Skin epidermis (tissue), 12 donors: ENCODE data around the gene PATE1.
"Not testable (repeated sequence)": the region's sequence is repeated elsewhere in the genome, so short reads cannot be mapped to it uniquely, and the experiment has no call there.

Experiments used
- H3K27ac ChIP-seq, 21 experiments: fragments of 200-600 bp; sonication (generic) in 11 of 21; one replicate each; pipeline ENCODE4 v1.5.0; 2020; ENCODE audit warnings: mild to moderate bottlenecking in 3 of 21, inconsistent platforms in 2 of 21, moderate library complexity in 2 of 21
- H3K4me3 ChIP-seq, 7 experiments: fragments of 200-600 bp; sonication (generic) in 2 of 7; one replicate each; pipeline ENCODE4 v1.5.0; 2020; ENCODE audit warnings: inconsistent platforms in 2 of 7, mild to moderate bottlenecking in 2 of 7, moderate library complexity in 1 of 7

The PATE1 gene

DNA sequence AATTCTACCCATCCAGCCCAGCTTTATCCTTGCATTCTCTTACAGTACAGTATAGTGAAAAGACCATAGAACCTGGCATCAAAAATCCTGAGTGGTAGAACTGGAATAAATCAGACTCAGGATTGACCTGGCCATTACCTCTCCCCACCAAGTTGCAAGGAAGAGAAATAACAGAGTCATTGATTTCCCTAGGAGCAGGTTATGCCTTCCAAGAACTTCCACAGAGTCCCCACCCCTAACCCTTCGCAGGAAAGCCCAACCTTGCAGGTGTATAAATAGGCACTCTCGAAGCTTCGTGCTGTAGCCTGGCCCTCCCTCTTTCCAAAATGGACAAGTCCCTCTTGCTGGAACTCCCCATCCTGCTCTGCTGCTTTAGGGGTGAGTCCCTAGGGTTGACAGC is at the start of gene PATE1:
Gene PATE1, plus strand, starts transcription at position 301 of the 400 bp plus-strand sequence. Its CDS starts 26 bp downstream, at position 327.
- Histone ChIP-seq H3K4me3 (no peak within 1 kb of the TSS), H3K27ac (no peak within 1 kb of the TSS)

DNA sequence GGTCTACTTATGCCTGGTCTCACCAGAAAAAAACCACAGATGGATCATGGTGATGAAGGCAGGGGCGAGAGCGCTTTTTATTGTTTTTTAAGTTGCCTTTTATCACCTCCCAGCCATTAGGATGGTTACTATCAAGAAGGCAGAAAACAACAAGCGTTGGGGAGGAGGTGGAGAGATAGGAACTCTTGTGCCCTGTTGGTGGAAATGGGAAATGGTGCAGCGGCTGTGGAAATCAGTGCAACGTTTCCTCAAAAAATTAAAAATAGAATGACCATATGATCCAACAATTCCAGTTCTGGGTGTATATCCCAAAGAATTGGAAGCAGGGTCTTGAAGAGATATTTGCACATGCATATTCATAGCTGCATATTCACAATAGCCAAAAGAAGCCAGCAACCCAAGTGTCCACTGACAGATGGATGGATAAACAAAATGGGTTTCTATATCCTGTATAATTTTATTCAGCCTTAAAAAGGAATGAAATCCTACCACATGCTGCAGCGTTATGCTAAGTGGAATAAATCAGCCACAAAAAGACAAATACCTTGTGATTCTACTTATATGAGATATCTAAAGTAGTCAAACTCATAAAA is 45.0 kb upstream of the PATE1 start:
- no peak overlapping the region for H3K4me3 ChIP-seq
- no peak overlapping the region for H3K27ac ChIP-seq

- H3K4me3 ChIP-seq, result no peak overlapping the region
- H3K27ac ChIP-seq, result no peak overlapping the region
These were observed 44.0 kb upstream of the PATE1 start for GRCh38 chr11:125701858-125702621.

- H3K4me3 ChIP-seq, H3K27ac ChIP-seq: not testable (repeated sequence)
These were observed 41.4 kb upstream of the PATE1 start for GRCh38 chr11:125704686-125705085.

GRCh38 chr11:125720781-125721180 is 25.3 kb upstream of the PATE1 start:
- Histone ChIP-seq H3K4me3 (no peak overlapping the region), H3K27ac (no peak overlapping the region)

DNA sequence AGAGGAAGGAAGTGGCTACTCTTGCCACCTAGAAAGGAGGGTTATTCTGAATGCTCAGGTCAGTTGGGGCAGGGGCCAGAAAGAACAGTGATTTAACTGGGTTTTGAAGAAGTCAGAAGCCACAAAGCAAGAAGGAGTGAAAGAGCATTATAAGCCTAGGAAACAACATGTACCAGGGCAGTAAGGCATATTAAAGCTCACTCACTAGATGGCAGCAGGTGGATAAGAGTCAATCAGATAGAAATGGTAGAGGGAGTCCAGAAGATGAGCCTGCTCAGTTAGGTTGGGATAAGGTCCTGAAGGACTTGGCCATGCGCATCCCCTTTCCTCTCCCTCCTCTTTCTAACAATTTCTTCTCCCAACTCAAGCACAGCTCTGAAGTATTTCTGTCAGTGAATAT is 22.0 kb upstream of the PATE1 start:
- Histone ChIP-seq H3K4me3 (no peak overlapping the region), H3K27ac (no peak overlapping the region)

- Histone ChIP-seq H3K27ac (no peak overlapping the region), H3K4me3 (no peak overlapping the region)
These were observed 17.1 kb upstream of the PATE1 start for GRCh38 chr11:125728969-125729368.

DNA sequence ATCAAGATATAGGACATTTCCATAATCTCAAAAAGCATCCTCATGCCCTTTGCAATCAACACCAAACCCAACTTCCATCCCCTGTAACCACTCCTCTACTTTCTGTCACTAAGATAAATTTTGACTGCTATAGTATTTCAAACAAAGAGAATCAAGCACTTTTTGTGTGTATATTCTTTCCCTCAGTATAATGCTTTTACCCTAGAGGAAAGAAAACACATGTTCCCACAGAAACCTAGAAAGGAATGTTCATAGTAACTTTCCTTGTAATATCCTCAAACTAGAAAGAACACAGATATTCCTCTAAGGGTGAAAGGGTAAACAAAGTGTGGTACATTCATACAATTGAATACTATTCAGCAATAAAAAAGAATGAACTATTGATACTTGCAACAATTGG is 5.5 kb upstream of the PATE1 start:
- Histone ChIP-seq H3K27ac (no peak overlapping the region), H3K4me3 (no peak overlapping the region)

DNA sequence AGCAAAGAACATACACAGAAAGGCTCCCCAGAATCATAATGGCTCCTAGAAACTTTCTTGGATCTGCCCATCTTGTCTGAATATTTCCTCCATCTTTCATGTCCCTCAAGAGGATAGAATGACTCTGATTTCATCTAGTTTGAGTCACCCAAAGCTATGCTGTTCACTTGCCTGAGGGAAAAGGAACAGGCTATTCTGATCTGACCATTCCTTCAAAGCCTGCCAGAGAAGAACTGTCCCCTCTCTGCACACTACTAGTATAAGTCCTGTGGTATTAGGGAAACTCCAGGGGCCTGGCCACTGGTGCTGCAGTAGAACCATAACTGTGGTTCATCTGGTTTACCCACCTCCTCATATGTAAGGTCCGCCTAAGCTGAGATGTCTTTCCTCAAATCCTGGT is 2.4 kb upstream of the PATE1 start:
- Histone ChIP-seq H3K27ac (no peak overlapping the region), H3K4me3 (no peak overlapping the region)

GRCh38 chr11:125750629-125751028 is 4.5 kb downstream of the PATE1 start:
- no peak overlapping the region for H3K4me3 ChIP-seq
- no peak overlapping the region for H3K27ac ChIP-seq

DNA sequence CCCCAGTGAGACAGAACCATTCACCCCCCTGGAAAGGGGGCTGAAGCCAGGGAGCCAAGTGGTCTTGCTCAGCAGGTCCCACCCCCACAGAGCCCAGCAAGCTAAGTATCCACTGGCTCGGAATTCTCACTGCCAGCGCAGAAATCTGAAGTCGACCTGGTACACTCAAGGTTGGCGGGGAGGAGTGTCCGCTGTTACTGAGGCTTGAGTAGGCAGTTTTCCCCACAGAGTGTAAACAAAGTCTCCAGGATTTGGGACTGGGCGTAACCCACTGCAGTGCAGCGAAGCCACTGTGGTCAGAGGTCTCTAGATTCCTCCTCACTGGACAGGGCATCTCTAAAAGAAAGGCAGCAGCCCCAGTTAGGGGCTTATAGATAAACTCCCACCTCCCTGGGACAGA is 10.0 kb downstream of the PATE1 start:
- no peak overlapping the region for H3K27ac ChIP-seq
- H3K4me3 ChIP-seq, result no peak overlapping the region

DNA sequence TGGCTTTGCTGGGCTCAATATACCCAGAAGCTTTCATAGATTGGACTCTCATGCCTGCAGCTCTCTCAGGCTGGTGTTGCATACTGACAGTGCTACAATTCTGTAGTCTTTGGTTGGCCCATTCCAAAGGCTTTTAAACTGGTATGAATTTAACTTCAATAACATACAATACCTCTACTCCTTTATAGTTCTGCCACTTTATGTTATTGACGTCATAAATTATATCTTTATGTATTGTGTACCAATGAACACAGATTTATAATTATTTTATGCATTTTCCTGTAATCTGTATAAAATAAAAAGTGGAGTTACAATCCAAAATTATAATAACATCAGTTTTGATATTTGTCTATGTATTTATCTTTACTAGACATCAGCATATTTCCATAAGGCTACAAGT is 16.4 kb downstream of the PATE1 start:
- H3K27ac ChIP-seq, result no peak overlapping the region
- H3K4me3 ChIP-seq, result no peak overlapping the region

GRCh38 chr11:125763483-125763882 is 17.4 kb downstream of the PATE1 start:
- H3K4me3 ChIP-seq, result no peak overlapping the region
- H3K27ac ChIP-seq, result no peak overlapping the region

DNA sequence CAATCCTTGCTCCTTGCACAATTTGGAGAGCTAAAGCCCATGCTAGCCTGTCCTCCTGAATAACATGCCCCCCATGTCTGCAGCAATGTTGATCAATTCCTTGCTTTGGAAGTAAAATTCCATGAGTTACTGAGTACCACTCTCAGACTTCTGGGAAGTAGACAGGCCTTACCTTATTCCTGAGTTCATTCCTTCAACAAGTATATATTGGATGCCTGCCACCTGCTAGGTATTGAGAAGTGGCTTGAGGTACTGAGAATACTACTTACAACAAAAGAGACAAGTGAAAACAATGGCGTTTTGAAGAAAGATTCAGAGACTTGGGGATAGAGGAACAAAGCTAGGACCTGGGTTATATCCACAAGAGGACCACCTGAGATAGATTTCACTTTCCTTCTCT is 20.2 kb downstream of the PATE1 start:
- no peak overlapping the region for H3K27ac ChIP-seq
- H3K4me3 ChIP-seq, result no peak overlapping the region

- H3K4me3 ChIP-seq, result no peak overlapping the region
- H3K27ac ChIP-seq, result no peak overlapping the region
These were observed 22.4 kb downstream of the PATE1 start for GRCh38 chr11:125768336-125769046.

GRCh38 chr11:125770583-125770982 is 24.5 kb downstream of the PATE1 start:
- Histone ChIP-seq H3K27ac (no peak overlapping the region), H3K4me3 (no peak overlapping the region)

DNA sequence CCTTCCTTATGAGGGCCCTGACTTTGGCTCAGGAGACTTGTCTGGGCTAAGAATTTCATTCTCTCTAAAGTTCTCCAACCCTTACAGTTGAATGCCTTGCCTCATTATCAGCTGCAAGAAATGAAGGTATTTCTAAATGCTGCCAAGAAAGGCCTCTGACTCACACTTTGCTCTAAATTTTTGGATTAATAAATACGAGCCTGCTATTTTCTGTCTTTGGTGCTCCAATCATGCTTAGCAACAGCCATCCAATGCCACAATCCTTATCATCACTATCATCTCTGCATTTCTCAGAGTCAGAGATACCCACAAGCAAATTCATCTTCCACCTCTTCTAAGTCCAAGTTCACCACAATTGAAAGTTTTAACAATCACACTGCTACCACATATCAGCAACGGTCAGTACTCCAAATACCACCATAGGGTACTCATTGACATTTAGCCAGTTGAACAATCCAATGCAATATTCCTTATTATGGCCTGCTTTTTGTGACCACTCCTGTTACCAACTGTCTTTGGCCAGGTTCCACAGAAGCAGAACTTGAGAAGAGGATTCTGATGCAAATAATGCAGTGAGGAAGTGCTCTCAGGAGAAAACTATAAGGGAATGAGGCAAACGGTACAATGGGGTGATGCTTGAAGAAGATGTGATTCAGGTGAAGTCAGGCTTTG is 26.9 kb downstream of the PATE1 start:
- Histone ChIP-seq H3K4me3 (no peak overlapping the region), H3K27ac (no peak overlapping the region)

DNA sequence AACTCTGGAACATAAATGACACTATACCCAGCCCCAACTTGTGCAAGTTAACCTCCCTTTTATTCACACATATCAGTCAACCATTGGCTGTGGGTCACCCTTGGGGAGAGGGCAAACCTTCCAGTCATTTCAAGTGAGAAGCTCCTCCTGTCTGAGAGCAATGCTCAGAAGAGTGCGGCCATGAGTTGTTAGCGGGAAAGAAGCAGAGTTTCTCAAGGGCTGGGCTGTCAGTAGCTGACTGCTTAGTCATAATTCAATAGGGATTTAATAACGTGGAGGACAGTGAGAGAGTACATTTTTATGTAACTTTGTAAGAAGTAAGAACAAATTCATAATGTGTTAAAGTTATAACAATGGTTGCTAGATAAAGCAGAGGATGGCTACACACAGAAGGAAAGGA is 27.4 kb downstream of the PATE1 start:
- Histone ChIP-seq H3K4me3 (no peak overlapping the region), H3K27ac (no peak overlapping the region)

- no peak overlapping the region for H3K4me3 ChIP-seq
- H3K27ac ChIP-seq, result no peak overlapping the region
These were observed 31.2 kb downstream of the PATE1 start for GRCh38 chr11:125777309-125777708.

GRCh38 chr11:125778728-125779127 is 32.6 kb downstream of the PATE1 start, which contains the start of gene PATE2:
Gene PATE2, minus strand, starts transcription at chr11:125778828. Its CDS starts 55 bp downstream, at chr11:125778773.
- Histone ChIP-seq H3K4me3 (no peak within 1 kb of the TSS), H3K27ac (no peak within 1 kb of the TSS)
